B cell (primary cell): ENCODE measurements around the gene TIGD2.

Source experiments
- CTCF ChIP-seq: fragments of 200-600 bp; IDR thresholded peaks from one replicate; pipeline ENCODE4 v1.8.0; 2022; ENCODE audit warnings: antibody characterized with exemption, mild to moderate bottlenecking
- EZH2 ChIP-seq: IDR thresholded peaks from 2 replicates; pipeline ENCODE4 v1.6.1; 2012; ENCODE audit warnings: borderline replicate concordance, low read depth, mild to moderate bottlenecking, moderate library complexity, low read length; ENCODE audit not compliant: insufficient read depth, poor library complexity, severe bottlenecking

GRCh38 chr4:89072921-89073320, 38.4 kb upstream of the TIGD2 start:
- TF ChIP-seq CTCF (no peak), EZH2 (no peak)
